ENCODE results near the gene CELSR1. TPM values are rescaled to one million over a fixed set of nuclear protein-coding genes. Genes with fewer than 3 reads are reported as not detected.

CELSR1 gene
- total and polyA plus RNA-seq, 10 donors: 4.3 to 13.1 (median 8.4) TPM

DNA sequence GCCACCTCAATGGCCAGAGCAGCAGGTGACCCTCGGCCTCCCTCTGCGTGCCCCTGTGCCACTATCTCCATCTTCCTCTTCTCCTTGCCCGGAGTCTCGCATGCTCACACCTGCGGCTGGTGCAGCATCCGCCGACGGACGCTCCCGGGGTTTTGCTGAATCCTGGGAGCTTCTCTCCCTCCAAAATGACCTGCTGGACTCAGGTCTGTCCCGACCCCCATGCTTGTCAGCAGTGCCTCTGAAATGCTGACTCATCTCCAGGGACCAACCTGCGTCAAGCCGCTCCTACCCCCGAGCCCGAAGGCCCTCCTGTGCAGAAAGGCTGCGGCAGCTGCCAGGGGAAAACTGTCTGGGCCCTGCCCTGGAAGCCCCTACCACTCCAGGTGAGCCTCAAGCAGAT lies 58.4 kb downstream of the CELSR1 start:
- H3K4me1 ChIP-seq: peaks cover 0 to 7% (median 0%) of the 10 kb centered on the region in 6 donors
- no peak overlapping the region for H3K4me3 ChIP-seq
- H3K27ac ChIP-seq: no peak overlapping the region
- TF ChIP-seq, protein P1, sequence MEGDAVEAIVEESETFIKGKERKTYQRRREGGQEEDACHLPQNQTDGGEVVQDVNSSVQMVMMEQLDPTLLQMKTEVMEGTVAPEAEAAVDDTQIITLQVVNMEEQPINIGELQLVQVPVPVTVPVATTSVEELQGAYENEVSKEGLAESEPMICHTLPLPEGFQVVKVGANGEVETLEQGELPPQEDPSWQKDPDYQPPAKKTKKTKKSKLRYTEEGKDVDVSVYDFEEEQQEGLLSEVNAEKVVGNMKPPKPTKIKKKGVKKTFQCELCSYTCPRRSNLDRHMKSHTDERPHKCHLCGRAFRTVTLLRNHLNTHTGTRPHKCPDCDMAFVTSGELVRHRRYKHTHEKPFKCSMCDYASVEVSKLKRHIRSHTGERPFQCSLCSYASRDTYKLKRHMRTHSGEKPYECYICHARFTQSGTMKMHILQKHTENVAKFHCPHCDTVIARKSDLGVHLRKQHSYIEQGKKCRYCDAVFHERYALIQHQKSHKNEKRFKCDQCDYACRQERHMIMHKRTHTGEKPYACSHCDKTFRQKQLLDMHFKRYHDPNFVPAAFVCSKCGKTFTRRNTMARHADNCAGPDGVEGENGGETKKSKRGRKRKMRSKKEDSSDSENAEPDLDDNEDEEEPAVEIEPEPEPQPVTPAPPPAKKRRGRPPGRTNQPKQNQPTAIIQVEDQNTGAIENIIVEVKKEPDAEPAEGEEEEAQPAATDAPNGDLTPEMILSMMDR (IDR thresholded peaks at IDR 0.05 in 8 of 11, conservative IDR thresholded peaks at IDR 0.05 in 3 of 11): no peak
- TF ChIP-seq POLR2A (IDR thresholded peaks at IDR 0.05) (no peak), POLR2AphosphoS5 (IDR thresholded peaks at IDR 0.05) (no peak)
- no peaks in the 10 kb centered on the region for H3K36me3 ChIP-seq
- peaks cover 0 to 14% (median 2%) of the 10 kb centered on the region in 8 donors for H3K9me3 ChIP-seq
- no peak for DNase-seq
- 81 to 89% (median 86%) methylated on average over 15 to 16 of the region's 16 CpGs for WGBS, 5 donors
- peaks cover 0 to 28% (median 0%) of the 10 kb centered on the region in 7 donors for H3K27me3 ChIP-seq (replicated peaks in 1 of 7)
- intact Hi-C loops (cut with DNase I; ENCODE audit: low total_unique reads): no loop called here

GRCh38 chr22:46478083-46478551 lies 59.3 kb downstream of the CELSR1 start:
- WGBS, 5 donors: 87 to 93% (median 91%) methylated on average over 17 of the region's 17 CpGs
- peaks cover 0 to 7% (median 0%) of the 10 kb centered on the region in 6 donors for H3K4me1 ChIP-seq
- no peaks in the 10 kb centered on the region for H3K36me3 ChIP-seq
- no peak overlapping the region for H3K4me3 ChIP-seq
- DNase-seq: no peak
- TF ChIP-seq POLR2AphosphoS5 (IDR thresholded peaks at IDR 0.05) (no peak), POLR2A (IDR thresholded peaks at IDR 0.05) (no peak)
- TF ChIP-seq, protein P1 (IDR thresholded peaks at IDR 0.05 in 8 of 11, conservative IDR thresholded peaks at IDR 0.05 in 3 of 11): no peak
- no peak overlapping the region for H3K27ac ChIP-seq
- H3K27me3 ChIP-seq (replicated peaks in 1 of 7): peaks cover 0 to 38% (median 0%) of the 10 kb centered on the region in 7 donors
- intact Hi-C loops (cut with DNase I; ENCODE audit: low total_unique reads): no loop called here
- peaks cover 0 to 14% (median 2%) of the 10 kb centered on the region in 8 donors for H3K9me3 ChIP-seq

GRCh38 chr22:46476547-46476941 lies 60.9 kb downstream of the CELSR1 start:
- no peak overlapping the region for H3K27ac ChIP-seq
- TF ChIP-seq POLR2A (IDR thresholded peaks at IDR 0.05) (no peak), POLR2AphosphoS5 (IDR thresholded peaks at IDR 0.05) (no peak)
- TF ChIP-seq, protein P1 (IDR thresholded peaks at IDR 0.05 in 8 of 11, conservative IDR thresholded peaks at IDR 0.05 in 3 of 11): no peak
- peaks cover 0 to 32% (median 0%) of the 10 kb centered on the region in 7 donors for H3K27me3 ChIP-seq (replicated peaks in 1 of 7)
- no peak overlapping the region for H3K4me3 ChIP-seq
- intact Hi-C loops (cut with DNase I; ENCODE audit: low total_unique reads): no loop called here
- 31 to 52% (median 37%) methylated on average over 8 of the region's 8 CpGs for WGBS, 5 donors
- no peak for DNase-seq
- peaks cover 0 to 9% (median 0%) of the 10 kb centered on the region in 8 donors for H3K9me3 ChIP-seq
- H3K36me3 ChIP-seq: no peaks in the 10 kb centered on the region
- peaks cover 0 to 7% (median 0%) of the 10 kb centered on the region in 6 donors for H3K4me1 ChIP-seq

- intact Hi-C loops (cut with DNase I; ENCODE audit: low total_unique reads): no loop called here
- Histone ChIP-seq H3K4me1 (peaks cover 0 to 7% (median 0%) of the 10 kb centered on the region in 6 donors), H3K4me3 (no peak overlapping the region), H3K27me3 (replicated peaks in 1 of 7) (peaks cover 0 to 32% (median 0%) of the 10 kb centered on the region in 7 donors), H3K27ac (no peak overlapping the region), H3K9me3 (peaks cover 0 to 9% (median 0%) of the 10 kb centered on the region in 8 donors), H3K36me3 (no peaks in the 10 kb centered on the region)
- TF ChIP-seq, protein P1 (IDR thresholded peaks at IDR 0.05 in 8 of 11, conservative IDR thresholded peaks at IDR 0.05 in 3 of 11): no peak
- TF ChIP-seq POLR2AphosphoS5 (IDR thresholded peaks at IDR 0.05) (no peak), POLR2A (IDR thresholded peaks at IDR 0.05) (no peak)
- 80 to 92% (median 87%) methylated on average over 18 to 20 of the region's 20 CpGs for WGBS, 5 donors
- no peak for DNase-seq
Measured at GRCh38 chr22:46473896-46474557, 63.4 kb downstream of the CELSR1 start.

Measured in spleen (tissue), 11 donors.